HK-2 (cell line): ENCODE data around the gene UTP14C.
"Not testable (repeated sequence)": the region's sequence is repeated elsewhere in the genome, so short reads cannot be mapped to it uniquely, and the experiment has no call there.

Experiments used
- DNase-seq: peaks from one replicate; pipeline ENCODE4 v3.0.0-alpha.2; 2018; ENCODE audit not compliant: unreplicated experiment

The UTP14C gene

GRCh38 chr13:52024481-52024880 lies at the start of gene UTP14C:
UTP14C (plus strand) TSS chr13:52024691; CDS start chr13:52028805, 4,114 bp downstream.
- no peak for DNase-seq

GRCh38 chr13:51976423-51976822 lies 48.1 kb upstream of the UTP14C start:
- DNase-seq: no peak

GRCh38 chr13:51976890-51977289 lies 47.6 kb upstream of the UTP14C start:
- no peak for DNase-seq

GRCh38 chr13:51977625-51978024 lies 46.9 kb upstream of the UTP14C start:
- DNase-seq: no peak

- DNase-seq: no peak
These were observed 45.5 kb upstream of the UTP14C start for GRCh38 chr13:51978796-51979556.

GRCh38 chr13:51980908-51981307 lies 43.6 kb upstream of the UTP14C start:
- no peak for DNase-seq

GRCh38 chr13:51981355-51981754 lies 43.1 kb upstream of the UTP14C start:
- no peak for DNase-seq

- DNase-seq: not testable (repeated sequence)
These were observed 41.2 kb upstream of the UTP14C start for GRCh38 chr13:51983292-51983691.

GRCh38 chr13:51984904-51985303 lies 39.6 kb upstream of the UTP14C start:
- DNase-seq: not testable (repeated sequence)

GRCh38 chr13:51988988-51989618 lies 35.4 kb upstream of the UTP14C start:
- no peak for DNase-seq

- no peak for DNase-seq
These were observed 30.8 kb upstream of the UTP14C start for GRCh38 chr13:51993713-51994112.

- DNase-seq: no peak
These were observed 28.6 kb upstream of the UTP14C start for GRCh38 chr13:51995677-51996551.

- no peak for DNase-seq
These were observed 27.9 kb upstream of the UTP14C start for GRCh38 chr13:51996641-51997040.

GRCh38 chr13:51997186-51997585 lies 27.3 kb upstream of the UTP14C start:
- no peak for DNase-seq

- DNase-seq: no peak
These were observed 26.7 kb upstream of the UTP14C start for GRCh38 chr13:51997641-51998330.

- DNase-seq: no peak
These were observed 25.6 kb upstream of the UTP14C start for GRCh38 chr13:51998723-51999509.

- DNase-seq: no peak
These were observed 25.0 kb upstream of the UTP14C start for GRCh38 chr13:51999510-51999911.

- DNase-seq: no peak
These were observed 24.6 kb upstream of the UTP14C start for GRCh38 chr13:51999921-52000320.

GRCh38 chr13:52001120-52001731 lies 23.3 kb upstream of the UTP14C start:
- DNase-seq: no peak

GRCh38 chr13:52002361-52002760 lies 22.1 kb upstream of the UTP14C start:
- no peak for DNase-seq

GRCh38 chr13:52003541-52003940 lies 20.9 kb upstream of the UTP14C start:
- no peak for DNase-seq
